GM11168 (cell line): Measurements from ENCODE around the gene SDR39U1.

Experiments used
- in situ Hi-C: fragments of 300-500 bp; cut with MboI; formaldehyde crosslinking; loops from one replicate; pipeline ENCODE4 v1.12.0; 2022; ENCODE audit warnings: low sequenced_read_pairs; ENCODE audit not compliant: unreplicated experiment

Gene SDR39U1

GRCh38 chr14:24443053-24443665 lies 583 bp upstream of the SDR39U1 start:
- in situ Hi-C loops: no loop called here

- in situ Hi-C loops: no loop called here
Observed at GRCh38 chr14:24441904-24442239, 704 bp downstream of the SDR39U1 start.

DNA sequence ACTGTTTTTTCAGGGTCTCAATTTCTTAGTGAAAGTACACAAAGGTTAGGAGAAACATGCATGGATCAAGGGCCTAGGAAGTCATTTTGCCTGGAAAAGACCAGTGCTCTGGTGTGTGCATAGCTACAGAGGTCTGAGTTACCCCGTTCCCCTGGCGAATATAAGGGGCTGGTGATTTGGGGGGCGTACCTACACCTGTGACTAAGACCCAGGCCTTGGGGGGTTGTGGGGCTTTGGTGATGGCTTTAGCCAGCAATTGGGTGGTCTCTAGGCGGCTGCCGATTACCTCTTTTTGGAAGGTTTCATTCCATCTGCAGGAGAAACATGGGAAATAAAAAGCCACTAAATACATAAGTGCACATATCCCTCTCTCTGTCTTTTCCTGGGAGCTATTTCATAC lies 1.1 kb downstream of the SDR39U1 start:
- in situ Hi-C loops: no loop called here

- in situ Hi-C loops: no loop called here
Observed at GRCh38 chr14:24440606-24441399, 1.8 kb downstream of the SDR39U1 start.

- in situ Hi-C loops: loop anchor here (5.0 to 10.0 kb wide), 2 partner anchors 75 to 108 kb away; partner anchors contain the start of gene NFATC4
Observed at GRCh38 chr14:24439830-24440605, 2.6 kb downstream of the SDR39U1 start.

DNA sequence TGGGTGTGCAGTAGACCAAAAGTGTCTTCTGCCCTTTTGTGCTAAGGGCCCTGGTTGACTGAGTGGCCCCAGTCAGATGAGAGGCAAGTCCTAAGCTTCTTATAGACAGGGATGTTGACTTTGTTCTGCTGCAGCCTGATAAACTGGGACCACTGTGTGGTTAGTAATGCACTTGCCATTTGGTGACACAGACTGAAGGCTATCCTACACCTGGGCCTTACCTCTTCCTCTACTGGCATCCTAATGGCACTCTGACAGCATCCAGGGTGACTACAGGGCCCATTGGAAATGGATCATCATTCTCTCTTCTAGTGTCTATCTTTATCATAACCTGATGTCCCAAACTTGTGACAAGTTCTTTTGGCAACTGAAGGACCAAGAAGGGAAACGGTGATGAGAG lies 3.3 kb downstream of the SDR39U1 start:
- in situ Hi-C loops: loop anchor here (5.0 to 10.0 kb wide), 2 partner anchors 74 to 107 kb away; partner anchors contain the start of gene NFATC4

DNA sequence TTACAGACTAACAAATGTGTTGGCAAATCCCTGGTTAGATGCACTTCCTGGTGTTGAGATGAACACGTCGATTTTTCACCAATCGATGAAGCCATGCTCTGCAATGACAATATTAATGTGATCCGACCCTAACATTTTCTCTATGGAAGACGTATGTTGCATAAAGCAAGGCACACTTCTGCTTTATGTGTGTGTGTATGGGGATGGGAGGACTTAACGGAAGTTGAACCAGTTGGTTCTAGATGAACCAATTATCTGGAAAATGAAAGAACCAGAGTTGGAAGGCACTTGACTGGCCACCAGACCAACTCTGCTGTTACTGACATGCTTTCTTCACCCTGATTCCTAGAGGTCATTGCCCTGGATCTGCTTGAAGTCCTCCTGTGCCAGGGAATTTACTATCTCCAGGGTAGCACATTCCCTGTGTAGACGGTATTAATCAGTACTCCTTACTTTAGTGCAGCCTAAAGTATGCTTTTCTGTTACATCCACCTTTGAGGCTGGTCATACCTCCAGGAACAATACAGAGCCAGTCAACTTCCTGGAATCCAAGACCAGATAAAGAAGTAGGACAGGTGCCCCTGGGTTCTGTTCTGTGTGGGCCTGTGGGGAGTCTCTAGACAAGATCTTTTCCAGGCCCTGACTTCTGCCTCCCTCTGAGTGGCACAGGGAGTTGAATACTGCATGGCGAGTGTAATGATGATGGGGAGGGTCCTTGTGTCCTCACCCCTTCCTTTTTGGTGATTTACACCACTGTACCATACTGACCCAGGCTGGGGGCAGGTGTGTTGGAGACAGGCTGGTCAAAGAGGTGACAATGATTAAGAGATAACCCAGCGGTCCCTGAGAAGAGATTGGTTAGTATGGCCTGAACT lies 4.1 kb downstream of the SDR39U1 start:
- in situ Hi-C loops: loop anchor here (5.0 to 10.0 kb wide), 2 partner anchors 74 to 106 kb away; partner anchors contain the start of gene NFATC4

DNA sequence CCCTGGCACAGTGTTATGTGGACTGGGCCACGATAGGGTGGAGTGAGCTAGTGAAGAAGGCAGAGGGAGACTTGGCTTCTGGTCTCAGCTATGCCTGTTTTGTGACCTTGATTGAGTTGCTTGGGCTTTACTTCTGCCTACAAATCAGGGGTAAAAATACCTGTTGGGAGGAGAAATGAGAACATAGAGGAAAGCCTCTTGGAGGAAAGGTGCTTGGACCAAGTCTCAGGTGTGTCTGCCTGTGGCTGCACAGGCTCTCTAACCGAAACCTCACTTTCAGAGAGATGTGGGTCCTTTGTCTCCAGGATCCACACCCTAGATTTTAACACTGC lies 4.9 kb downstream of the SDR39U1 start:
- in situ Hi-C loops: loop anchor here (5.0 to 10.0 kb wide), 2 partner anchors 73 to 105 kb away; partner anchors contain the start of gene NFATC4

- in situ Hi-C loops: loop anchor here (5.0 to 10.0 kb wide), 2 partner anchors 72 to 105 kb away; partner anchors contain the start of gene NFATC4
Observed at GRCh38 chr14:24437020-24437735, 5.4 kb downstream of the SDR39U1 start.

- in situ Hi-C loops: loop anchor here (5.0 to 10.0 kb wide), 2 partner anchors 72 to 104 kb away; partner anchors contain the start of gene NFATC4
Observed at GRCh38 chr14:24436355-24437019, 6.1 kb downstream of the SDR39U1 start.

- in situ Hi-C loops: loop anchor here (5.0 to 10.0 kb wide), 2 partner anchors 71 to 104 kb away; partner anchors contain the start of gene NFATC4
Observed at GRCh38 chr14:24435998-24436354, 6.6 kb downstream of the SDR39U1 start.

GRCh38 chr14:24435192-24435810 lies 7.3 kb downstream of the SDR39U1 start:
- in situ Hi-C loops: loop anchor here (5.0 to 10.0 kb wide), 2 partner anchors 70 to 103 kb away; partner anchors contain the start of gene NFATC4

- in situ Hi-C loops: loop anchor here (5.0 to 10.0 kb wide), 2 partner anchors 70 to 102 kb away; partner anchors contain the start of gene NFATC4
Observed at GRCh38 chr14:24434676-24435075, 7.9 kb downstream of the SDR39U1 start.

DNA sequence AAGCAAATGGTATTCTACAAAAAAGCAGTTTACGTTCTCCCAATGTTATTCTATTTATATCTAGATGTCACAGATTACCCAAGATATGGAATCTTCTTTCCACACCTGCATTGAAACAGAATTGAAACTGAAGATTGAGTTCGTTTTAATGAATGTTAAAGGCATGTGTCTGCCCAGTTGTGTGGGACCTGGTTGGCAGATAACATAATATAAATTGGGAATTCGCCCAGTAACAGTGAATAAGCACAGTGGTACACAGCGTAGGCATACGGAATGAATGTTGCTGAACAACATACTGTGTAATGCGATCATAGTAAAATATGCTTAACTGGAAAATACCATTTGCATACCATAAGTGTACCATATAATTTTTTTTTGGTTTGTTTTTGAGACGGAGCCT lies 8.5 kb downstream of the SDR39U1 start:
- in situ Hi-C loops: loop anchor here (10.0 kb wide), 1 partner anchor 69 kb away; the partner anchor contains the start of gene NFATC4

- in situ Hi-C loops: loop anchor here (10.0 kb wide), 1 partner anchor 68 kb away; the partner anchor contains the start of gene NFATC4
Observed at GRCh38 chr14:24432259-24433131, 10.1 kb downstream of the SDR39U1 start.

DNA sequence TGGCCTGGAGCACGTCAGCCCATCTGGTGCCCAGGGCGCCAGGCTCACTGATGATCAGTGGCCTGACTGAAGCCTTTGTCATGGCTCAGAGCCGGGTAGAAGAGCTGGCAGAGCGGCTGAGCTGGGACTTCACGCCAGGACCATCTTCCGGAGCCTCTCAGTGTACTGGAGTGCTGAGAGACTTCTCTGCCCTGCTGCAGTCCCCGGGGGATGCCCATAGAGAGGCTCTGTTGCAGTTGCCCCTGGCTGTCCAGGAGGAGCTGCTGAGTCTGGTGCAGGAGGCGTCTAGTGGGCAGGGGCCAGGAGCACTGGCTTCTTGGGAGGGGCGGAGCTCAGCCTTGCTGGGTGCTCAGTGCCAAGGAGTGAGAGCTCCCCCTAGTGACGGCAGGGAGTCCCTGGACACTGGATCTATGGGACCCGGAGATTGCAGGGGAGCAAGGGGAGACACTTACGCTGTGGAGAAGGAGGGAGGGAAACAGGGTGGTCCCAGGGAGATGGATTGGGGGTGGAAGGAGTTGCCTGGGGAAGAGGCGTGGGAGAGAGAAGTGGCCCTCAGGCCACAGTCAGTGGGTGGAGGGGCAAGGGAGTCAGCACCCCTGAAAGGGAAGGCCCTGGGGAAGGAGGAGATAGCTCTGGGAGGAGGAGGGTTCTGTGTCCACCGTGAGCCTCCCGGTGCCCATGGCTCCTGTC lies 10.9 kb downstream of the SDR39U1 start:
- in situ Hi-C loops: loop anchor here (10.0 kb wide), 1 partner anchor 67 kb away; the partner anchor contains the start of gene NFATC4
